T-helper 2 cell treated with Interferon-gamma antibody and Interleukin-4, amounts not matched to agents 5 μg/mL and 100 μg/mL, for 36 hours (primary cell): ENCODE measurements around the gene DVL2.
A peak's percentile ranks its signal among the peaks of the same experiment; 100 is the strongest.

Source experiments
- DNase-seq: peaks from one replicate; pipeline ENCODE4 v3.0.0; 2021; ENCODE audit warnings: low spot score
- H3K27ac Mint-ChIP-seq: one replicate; pipeline ENCODE4 v1.8.0; 2021; ENCODE audit warnings: mild to moderate bottlenecking, mixed read lengths
- H3K27me3 Mint-ChIP-seq: one replicate; pipeline ENCODE4 v1.8.0; 2021; ENCODE audit warnings: low read depth, mixed read lengths
- H3K36me3 Mint-ChIP-seq: one replicate; pipeline ENCODE4 v1.8.0; 2021; ENCODE audit warnings: low read depth, mixed read lengths
- H3K4me1 Mint-ChIP-seq: one replicate; pipeline ENCODE4 v1.8.0; 2021; ENCODE audit warnings: low read depth, mixed read lengths
- H3K4me3 Mint-ChIP-seq: one replicate; pipeline ENCODE4 v1.8.0; 2022; ENCODE audit warnings: mild to moderate bottlenecking, moderate library complexity, mixed read lengths
- H3K9me3 Mint-ChIP-seq: one replicate; pipeline ENCODE4 v1.8.0; 2021; ENCODE audit warnings: mixed read lengths

Gene DVL2

GRCh38 chr17:7222093-7222971 lies 12.0 kb downstream of the DVL2 start:
- Mint-ChIP-seq H3K27ac (no peak overlapping the region), H3K36me3 (peaks cover 29% of the 10 kb centered on the region), H3K4me3 (no peak overlapping the region), H3K27me3 (no peaks in the 10 kb centered on the region), H3K9me3 (no peaks in the 10 kb centered on the region), H3K4me1 (peaks cover 33% of the 10 kb centered on the region)
- no peak for DNase-seq

DNA sequence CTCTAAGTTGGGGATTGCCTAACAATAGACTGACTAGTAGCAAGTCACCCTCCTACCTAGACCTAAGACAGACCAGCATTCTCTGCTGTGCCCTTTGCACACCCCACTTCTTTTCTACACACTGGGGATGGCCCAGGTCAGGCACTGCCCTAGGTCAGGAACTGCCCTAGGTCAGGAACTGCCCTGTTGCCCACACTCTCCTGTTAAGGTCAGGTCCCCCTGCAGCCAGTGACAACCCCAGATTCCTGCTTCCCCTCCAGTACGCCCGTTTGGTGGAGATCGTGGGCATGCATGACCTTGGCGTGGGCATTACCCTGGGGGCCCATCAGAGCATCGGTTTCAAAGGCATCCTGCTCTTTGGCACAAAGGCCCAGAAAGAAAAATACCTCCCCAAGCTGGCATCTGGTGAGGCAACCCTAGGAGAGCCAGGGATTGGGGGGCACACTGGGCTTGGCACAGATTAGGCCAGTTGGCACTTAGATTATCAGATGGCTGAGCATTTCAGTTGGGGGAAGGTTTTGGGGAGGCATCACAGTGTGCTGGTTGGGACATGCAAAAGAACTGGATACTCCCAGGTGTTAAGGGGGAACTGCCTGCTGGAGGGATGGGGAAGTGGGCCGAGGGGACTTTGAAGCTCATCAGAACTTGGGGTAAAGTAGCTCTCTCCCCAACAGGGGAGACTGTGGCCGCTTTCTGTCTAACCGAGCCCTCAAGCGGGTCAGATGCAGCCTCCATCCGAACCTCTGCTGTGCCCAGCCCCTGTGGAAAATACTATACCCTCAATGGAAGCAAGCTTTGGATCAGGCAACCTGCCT lies 12.8 kb downstream of the DVL2 start:
- Mint-ChIP-seq H3K4me3 (peak overlapping the region; percentile 91), H3K27ac (peak overlapping the region; percentile 86), H3K9me3 (no peaks in the 10 kb centered on the region), H3K36me3 (peaks cover 29% of the 10 kb centered on the region), H3K4me1 (peaks cover 37% of the 10 kb centered on the region), H3K27me3 (no peaks in the 10 kb centered on the region)
- DNase-seq = no peak

GRCh38 chr17:7220593-7221277 lies 13.6 kb downstream of the DVL2 start:
- Mint-ChIP-seq H3K27me3 (no peaks in the 10 kb centered on the region), H3K4me3 (peak overlapping the region; percentile 91), H3K36me3 (peaks cover 26% of the 10 kb centered on the region), H3K27ac (peak overlapping the region; percentile 86), H3K4me1 (peaks cover 44% of the 10 kb centered on the region), H3K9me3 (no peaks in the 10 kb centered on the region)
- peak; percentile 54 for DNase-seq

DNA sequence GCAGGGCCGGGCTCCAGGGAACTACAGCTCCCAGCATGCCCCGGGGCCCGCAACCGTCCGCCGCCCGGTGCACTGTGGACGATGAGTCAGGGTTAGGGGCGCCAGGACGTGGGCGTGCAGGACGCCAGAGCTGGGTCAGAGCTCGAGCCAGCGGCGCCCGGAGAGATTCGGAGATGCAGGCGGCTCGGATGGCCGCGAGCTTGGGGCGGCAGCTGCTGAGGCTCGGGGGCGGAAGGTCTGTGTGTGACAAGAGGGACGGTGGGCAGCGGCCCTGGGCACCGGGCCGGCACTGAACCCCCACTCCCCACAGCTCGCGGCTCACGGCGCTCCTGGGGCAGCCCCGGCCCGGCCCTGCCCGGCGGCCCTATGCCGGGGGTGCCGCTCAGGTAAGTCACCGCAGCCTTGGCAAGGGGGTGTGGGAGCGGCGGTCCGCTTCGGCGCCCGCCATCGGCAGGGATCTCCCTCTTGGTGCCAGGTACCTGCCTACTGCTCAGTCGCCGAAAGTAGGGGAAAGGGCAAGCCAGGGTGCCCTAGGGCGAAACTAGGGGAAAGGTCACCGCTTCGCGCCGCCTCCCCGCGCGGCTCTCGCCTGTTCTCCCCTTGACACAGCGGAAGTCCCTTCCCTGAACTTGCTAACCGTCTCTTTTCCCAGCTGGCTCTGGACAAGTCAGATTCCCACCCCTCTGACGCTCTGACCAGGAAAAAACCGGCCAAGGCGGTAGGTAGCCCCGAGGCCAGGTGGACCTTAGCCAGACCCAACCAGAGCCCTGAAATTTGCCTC lies 14.3 kb downstream of the DVL2 start, which contains the start of the genes ACADVL and DLG4:
TSS of gene ACADVL (plus strand) at position 127 of the 781 bp plus-strand sequence. CDS start at position 174, 47 bp downstream.
TSS of gene DLG4 (minus strand) at position 25 of the 781 bp plus-strand sequence.
- Mint-ChIP-seq H3K27ac (peak within 1 kb of the TSS; percentile 91), H3K9me3 (no peaks in the 10 kb centered on the region), H3K4me3 (peak within 1 kb of the TSS; percentile 91), H3K36me3 (peaks cover 26% of the 10 kb centered on the region), H3K4me1 (peaks cover 50% of the 10 kb centered on the region), H3K27me3 (no peaks in the 10 kb centered on the region)
- peak; percentile 90 for DNase-seq

DNA sequence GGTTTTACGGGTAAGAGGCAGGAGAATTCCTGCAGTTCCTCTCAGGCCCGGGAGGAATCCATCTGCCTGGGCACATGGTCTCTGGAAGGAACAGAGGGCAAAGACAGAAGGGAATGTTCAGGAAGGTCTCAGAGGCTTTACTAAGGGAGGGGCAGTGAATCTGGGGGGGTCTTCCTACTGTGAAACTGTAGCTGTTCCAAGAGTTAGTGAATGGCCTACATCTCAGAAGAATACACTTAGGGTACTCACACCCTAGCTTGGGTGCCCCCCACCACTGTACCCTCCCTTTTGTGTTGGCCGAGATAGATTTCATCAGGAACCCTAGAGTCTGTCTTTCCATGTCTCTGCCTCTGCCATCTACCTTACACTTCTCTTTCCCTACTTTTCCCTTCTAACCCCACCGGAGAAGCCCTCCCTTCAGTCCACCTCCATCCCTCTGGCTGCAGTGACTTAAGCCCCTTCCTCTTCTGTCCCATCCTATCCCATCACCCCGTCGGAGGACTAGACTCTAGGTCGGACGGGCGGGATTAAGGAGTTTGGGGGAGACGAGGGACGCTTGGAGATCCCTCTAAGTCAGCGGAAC lies 15.0 kb downstream of the DVL2 start:
- H3K27me3 Mint-ChIP-seq = no peaks in the 10 kb centered on the region
- H3K9me3 Mint-ChIP-seq = no peaks in the 10 kb centered on the region
- H3K4me1 Mint-ChIP-seq = peaks cover 55% of the 10 kb centered on the region
- H3K36me3 Mint-ChIP-seq = peaks cover 23% of the 10 kb centered on the region
- DNase-seq = no peak
- H3K27ac Mint-ChIP-seq = peak overlapping the region; percentile 91
- H3K4me3 Mint-ChIP-seq = peak overlapping the region; percentile 91

DNA sequence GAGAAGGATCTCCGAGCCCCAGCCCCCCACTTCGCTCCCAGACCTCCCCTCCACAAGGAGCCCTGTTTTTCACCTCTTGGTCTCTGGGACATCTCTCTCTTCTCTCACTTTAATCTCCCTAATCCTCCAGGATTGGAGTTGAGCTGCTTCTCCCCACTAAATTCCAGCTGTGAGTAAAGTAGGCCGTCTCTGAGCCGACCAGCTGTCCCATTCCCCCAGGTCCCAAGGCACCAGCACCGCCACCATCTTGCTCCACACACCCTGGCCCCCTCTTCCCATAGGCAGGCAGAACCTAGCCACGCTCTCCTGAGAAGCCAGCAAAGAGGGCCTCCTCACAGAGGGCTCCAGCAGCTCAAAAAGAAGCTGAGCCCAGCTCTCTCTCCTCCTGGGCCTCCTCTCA lies 15.6 kb downstream of the DVL2 start:
- H3K36me3 Mint-ChIP-seq = peaks cover 18% of the 10 kb centered on the region
- H3K9me3 Mint-ChIP-seq = no peaks in the 10 kb centered on the region
- peak overlapping the region; percentile 62 for H3K27ac Mint-ChIP-seq
- no peak for DNase-seq
- no peaks in the 10 kb centered on the region for H3K27me3 Mint-ChIP-seq
- H3K4me3 Mint-ChIP-seq = peak overlapping the region; percentile 91
- peaks cover 59% of the 10 kb centered on the region for H3K4me1 Mint-ChIP-seq

- H3K27ac Mint-ChIP-seq = peak overlapping the region; percentile 49
- peak overlapping the region; percentile 91 for H3K4me3 Mint-ChIP-seq
- H3K9me3 Mint-ChIP-seq = no peaks in the 10 kb centered on the region
- DNase-seq = no peak
- H3K4me1 Mint-ChIP-seq = peaks cover 64% of the 10 kb centered on the region
- H3K36me3 Mint-ChIP-seq = peaks cover 12% of the 10 kb centered on the region
- H3K27me3 Mint-ChIP-seq = peaks cover 4% of the 10 kb centered on the region
Observed at GRCh38 chr17:7218166-7218565, 16.2 kb downstream of the DVL2 start.

GRCh38 chr17:7217113-7217987 lies 17.0 kb downstream of the DVL2 start:
- H3K4me3 Mint-ChIP-seq = peak overlapping the region; percentile 91
- peaks cover 8% of the 10 kb centered on the region for H3K36me3 Mint-ChIP-seq
- no peaks in the 10 kb centered on the region for H3K9me3 Mint-ChIP-seq
- H3K4me1 Mint-ChIP-seq = peaks cover 64% of the 10 kb centered on the region
- peak overlapping the region; percentile 75 for H3K27ac Mint-ChIP-seq
- peaks cover 6% of the 10 kb centered on the region for H3K27me3 Mint-ChIP-seq
- DNase-seq = no peak

DNA sequence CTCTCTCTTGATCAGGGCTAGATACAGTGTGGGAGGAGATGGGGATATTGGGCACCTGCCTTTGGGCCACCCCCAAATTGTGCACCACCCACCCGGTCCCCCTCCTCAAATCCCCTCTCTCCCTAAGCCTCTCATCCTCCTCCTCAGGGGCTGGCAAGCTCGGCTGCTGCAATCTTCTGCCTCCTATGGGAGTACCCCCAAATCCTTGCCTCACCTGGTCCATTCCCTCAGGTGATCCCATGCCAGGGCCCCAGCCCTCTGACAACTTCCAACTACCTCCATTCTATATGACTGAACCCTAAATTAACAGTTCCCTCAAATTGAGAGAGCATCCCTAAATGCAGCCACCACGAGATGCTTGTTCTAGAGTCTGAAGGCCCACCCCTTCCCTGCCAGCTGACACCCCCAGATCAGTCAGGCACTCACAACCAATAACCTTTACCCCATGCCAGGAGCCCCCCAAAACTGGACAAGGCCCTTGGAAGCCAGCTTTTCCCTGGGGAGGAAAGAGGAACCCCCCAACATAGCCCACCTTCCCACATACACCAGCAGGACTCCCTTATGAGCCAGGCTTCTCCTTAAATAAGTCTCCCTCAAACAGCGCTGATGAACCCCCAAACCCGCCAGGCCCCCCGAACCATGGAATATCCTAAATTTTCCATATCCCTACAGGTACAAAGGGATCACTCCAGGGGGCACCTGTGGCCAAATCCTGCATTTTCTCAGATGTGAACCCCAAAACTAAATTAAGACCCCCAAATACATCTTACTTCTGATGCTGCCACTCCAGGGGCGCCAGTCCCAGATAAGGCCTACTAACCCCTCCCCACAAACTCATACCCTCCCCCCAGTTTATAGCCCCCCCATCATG lies 17.8 kb downstream of the DVL2 start:
- no peak for DNase-seq
- H3K4me1 Mint-ChIP-seq = peaks cover 63% of the 10 kb centered on the region
- H3K9me3 Mint-ChIP-seq = no peaks in the 10 kb centered on the region
- peaks cover 6% of the 10 kb centered on the region for H3K36me3 Mint-ChIP-seq
- H3K27ac Mint-ChIP-seq = peak overlapping the region; percentile 45
- H3K27me3 Mint-ChIP-seq = peaks cover 11% of the 10 kb centered on the region
- peak overlapping the region; percentile 54 for H3K4me3 Mint-ChIP-seq

DNA sequence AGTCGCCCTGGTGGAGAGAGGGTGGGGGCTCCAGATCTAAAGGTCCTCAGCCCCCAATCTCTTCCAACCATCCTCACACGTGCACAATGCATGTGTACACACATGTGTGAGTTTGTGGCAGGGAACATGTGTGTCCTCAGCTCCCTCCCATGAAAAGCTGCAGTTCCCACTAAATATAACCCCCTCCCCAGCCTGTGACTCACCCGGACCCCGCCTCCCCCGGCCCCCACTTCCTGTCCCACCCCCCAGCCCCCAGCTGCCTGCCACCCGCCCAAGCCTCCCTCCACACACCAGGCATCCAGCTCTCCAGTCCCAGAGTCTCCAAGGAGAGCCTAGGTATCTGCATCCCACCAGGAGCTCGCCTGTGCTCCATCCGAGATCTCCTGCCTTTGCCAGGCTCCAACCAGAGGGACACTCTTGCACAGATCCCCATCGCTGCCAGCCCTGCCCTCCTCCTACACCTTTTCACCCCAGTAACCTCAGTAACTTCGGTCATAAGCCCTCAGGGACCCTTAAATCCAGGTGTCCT lies 18.6 kb downstream of the DVL2 start:
- peak overlapping the region; percentile 90 for H3K4me3 Mint-ChIP-seq
- peaks cover 57% of the 10 kb centered on the region for H3K4me1 Mint-ChIP-seq
- H3K9me3 Mint-ChIP-seq = no peaks in the 10 kb centered on the region
- DNase-seq = no peak
- H3K27me3 Mint-ChIP-seq = peaks cover 15% of the 10 kb centered on the region
- no peak overlapping the region for H3K27ac Mint-ChIP-seq
- no peaks in the 10 kb centered on the region for H3K36me3 Mint-ChIP-seq

GRCh38 chr17:7215136-7215638 lies 19.1 kb downstream of the DVL2 start:
- H3K36me3 Mint-ChIP-seq = no peaks in the 10 kb centered on the region
- peak overlapping the region; percentile 90 for H3K4me3 Mint-ChIP-seq
- H3K27me3 Mint-ChIP-seq = peaks cover 19% of the 10 kb centered on the region
- peak overlapping the region; percentile 95 for H3K27ac Mint-ChIP-seq
- H3K4me1 Mint-ChIP-seq = peaks cover 52% of the 10 kb centered on the region
- no peak for DNase-seq
- no peaks in the 10 kb centered on the region for H3K9me3 Mint-ChIP-seq
